ENCODE results near the gene PTPRN2.

Gene PTPRN2

GRCh38 chr7:158559356-158559755, 28.3 kb downstream of the PTPRN2 start:
- no peak overlapping the region for H3K4ac ChIP-seq (ENCODE audit: low read depth, low read length)
- no peaks in the 10 kb centered on the region for H3K36me3 ChIP-seq (ENCODE audit: control insufficient read depth, insufficient read depth, low read length)
- no peak overlapping the region for H2AK5ac ChIP-seq (ENCODE audit: low read length)
- no peak overlapping the region for H3K9ac ChIP-seq (ENCODE audit: low read length)
- no peaks in the 10 kb centered on the region for H3K79me2 ChIP-seq (ENCODE audit: control insufficient read depth, insufficient read depth, low read length)
- no peak overlapping the region for H2BK5ac ChIP-seq (ENCODE audit: low read length)
- no peak overlapping the region for H4K8ac ChIP-seq (ENCODE audit: low read depth, low read length)
- H3K4me3 ChIP-seq (ENCODE audit: low read length) = no peak overlapping the region
- H3K27me3 ChIP-seq (ENCODE audit: insufficient read depth, low read length, poor library complexity) = no peaks in the 10 kb centered on the region
- H3K4me2 ChIP-seq (ENCODE audit: low read length) = no peak overlapping the region
- no peak overlapping the region for H2BK15ac ChIP-seq (replicated peaks; ENCODE audit: low read depth)
- no peak overlapping the region for H3K27ac ChIP-seq (ENCODE audit: low read depth, low read length)
- no peaks in the 10 kb centered on the region for H3K4me1 ChIP-seq (ENCODE audit: control insufficient read depth, low read depth, low read length)
- H3K79me1 ChIP-seq (ENCODE audit: low read length) = no peaks in the 10 kb centered on the region
- no peak overlapping the region for H4K5ac ChIP-seq (ENCODE audit: low read length)
- no CpG with 5 or more reads among the region's 6 CpGs for WGBS (ENCODE audit: extremely low coverage, insufficient coverage, low lambda C conversion rate)
- no peak overlapping the region for H3K56ac ChIP-seq (ENCODE audit: low read length)
- DNase-seq = no peak
- no peak overlapping the region for H3K18ac ChIP-seq (ENCODE audit: low read length)
- H2BK120ac ChIP-seq (ENCODE audit: low read depth, low read length) = no peak overlapping the region
- H3K23ac ChIP-seq (ENCODE audit: low read length) = no peak overlapping the region

- no peaks in the 10 kb centered on the region for H3K36me3 ChIP-seq (ENCODE audit: control insufficient read depth, insufficient read depth, low read length)
- no peak overlapping the region for H3K56ac ChIP-seq (ENCODE audit: low read length)
- no peak overlapping the region for H4K8ac ChIP-seq (ENCODE audit: low read depth, low read length)
- no peak overlapping the region for H4K5ac ChIP-seq (ENCODE audit: low read length)
- H2BK15ac ChIP-seq (replicated peaks; ENCODE audit: low read depth) = no peak overlapping the region
- no peak overlapping the region for H3K23ac ChIP-seq (ENCODE audit: low read length)
- no peaks in the 10 kb centered on the region for H3K79me1 ChIP-seq (ENCODE audit: low read length)
- H3K79me2 ChIP-seq (ENCODE audit: control insufficient read depth, insufficient read depth, low read length) = no peaks in the 10 kb centered on the region
- H3K18ac ChIP-seq (ENCODE audit: low read length) = no peak overlapping the region
- no peak overlapping the region for H2BK120ac ChIP-seq (ENCODE audit: low read depth, low read length)
- no peak overlapping the region for H3K4me3 ChIP-seq (ENCODE audit: low read length)
- H3K9ac ChIP-seq (ENCODE audit: low read length) = no peak overlapping the region
- H2AK5ac ChIP-seq (ENCODE audit: low read length) = no peak overlapping the region
- H3K27me3 ChIP-seq (ENCODE audit: insufficient read depth, low read length, poor library complexity) = no peaks in the 10 kb centered on the region
- DNase-seq = no peak
- no peaks in the 10 kb centered on the region for H3K4me1 ChIP-seq (ENCODE audit: control insufficient read depth, low read depth, low read length)
- no peak overlapping the region for H3K27ac ChIP-seq (ENCODE audit: low read depth, low read length)
- H2BK5ac ChIP-seq (ENCODE audit: low read length) = no peak overlapping the region
- no peak overlapping the region for H3K4me2 ChIP-seq (ENCODE audit: low read length)
- no peak overlapping the region for H3K4ac ChIP-seq (ENCODE audit: low read depth, low read length)
- no CpG with 5 or more reads among the region's 3 CpGs for WGBS (ENCODE audit: extremely low coverage, insufficient coverage, low lambda C conversion rate)
These were observed 28.8 kb downstream of the PTPRN2 start for GRCh38 chr7:158558816-158559215.

GRCh38 chr7:158557441-158557755, 30.2 kb downstream of the PTPRN2 start:
- no CpG with 5 or more reads among the region's 9 CpGs for WGBS (ENCODE audit: extremely low coverage, insufficient coverage, low lambda C conversion rate)
- Histone ChIP-seq H3K4me2 (ENCODE audit: low read length) (no peak overlapping the region), H3K18ac (ENCODE audit: low read length) (no peak overlapping the region), H2BK15ac (replicated peaks; ENCODE audit: low read depth) (no peak overlapping the region), H3K23ac (ENCODE audit: low read length) (no peak overlapping the region), H3K4me1 (ENCODE audit: control insufficient read depth, low read depth, low read length) (no peaks in the 10 kb centered on the region), H3K79me1 (ENCODE audit: low read length) (no peaks in the 10 kb centered on the region), H3K4me3 (ENCODE audit: low read length) (no peak overlapping the region), H3K4ac (ENCODE audit: low read depth, low read length) (no peak overlapping the region), H3K36me3 (ENCODE audit: control insufficient read depth, insufficient read depth, low read length) (no peaks in the 10 kb centered on the region), H4K5ac (ENCODE audit: low read length) (no peak overlapping the region), H3K79me2 (ENCODE audit: control insufficient read depth, insufficient read depth, low read length) (no peaks in the 10 kb centered on the region), H2BK5ac (ENCODE audit: low read length) (no peak overlapping the region), H3K27me3 (ENCODE audit: insufficient read depth, low read length, poor library complexity) (no peaks in the 10 kb centered on the region), H2AK5ac (ENCODE audit: low read length) (no peak overlapping the region), H2BK120ac (ENCODE audit: low read depth, low read length) (no peak overlapping the region), H4K8ac (ENCODE audit: low read depth, low read length) (no peak overlapping the region), H3K27ac (ENCODE audit: low read depth, low read length) (no peak overlapping the region), H3K56ac (ENCODE audit: low read length) (no peak overlapping the region), H3K9ac (ENCODE audit: low read length) (no peak overlapping the region)
- DNase-seq = no peak

GRCh38 chr7:158556721-158557440, 30.7 kb downstream of the PTPRN2 start:
- no peak overlapping the region for H3K56ac ChIP-seq (ENCODE audit: low read length)
- no peak overlapping the region for H3K23ac ChIP-seq (ENCODE audit: low read length)
- H3K27me3 ChIP-seq (ENCODE audit: insufficient read depth, low read length, poor library complexity) = no peaks in the 10 kb centered on the region
- WGBS (ENCODE audit: extremely low coverage, insufficient coverage, low lambda C conversion rate) = no CpG with 5 or more reads among the region's 69 CpGs
- H3K79me1 ChIP-seq (ENCODE audit: low read length) = no peaks in the 10 kb centered on the region
- no peak overlapping the region for H4K5ac ChIP-seq (ENCODE audit: low read length)
- no peak overlapping the region for H2BK15ac ChIP-seq (replicated peaks; ENCODE audit: low read depth)
- H3K4ac ChIP-seq (ENCODE audit: low read depth, low read length) = no peak overlapping the region
- H3K4me1 ChIP-seq (ENCODE audit: control insufficient read depth, low read depth, low read length) = no peaks in the 10 kb centered on the region
- H3K36me3 ChIP-seq (ENCODE audit: control insufficient read depth, insufficient read depth, low read length) = no peaks in the 10 kb centered on the region
- H3K18ac ChIP-seq (ENCODE audit: low read length) = no peak overlapping the region
- no peak for DNase-seq
- no peaks in the 10 kb centered on the region for H3K79me2 ChIP-seq (ENCODE audit: control insufficient read depth, insufficient read depth, low read length)
- H3K4me3 ChIP-seq (ENCODE audit: low read length) = no peak overlapping the region
- H2BK5ac ChIP-seq (ENCODE audit: low read length) = no peak overlapping the region
- H3K9ac ChIP-seq (ENCODE audit: low read length) = no peak overlapping the region
- H3K4me2 ChIP-seq (ENCODE audit: low read length) = no peak overlapping the region
- no peak overlapping the region for H4K8ac ChIP-seq (ENCODE audit: low read depth, low read length)
- no peak overlapping the region for H2BK120ac ChIP-seq (ENCODE audit: low read depth, low read length)
- H3K27ac ChIP-seq (ENCODE audit: low read depth, low read length) = no peak overlapping the region
- no peak overlapping the region for H2AK5ac ChIP-seq (ENCODE audit: low read length)

- Histone ChIP-seq H2BK15ac (replicated peaks; ENCODE audit: low read depth) (no peak overlapping the region), H3K4me2 (ENCODE audit: low read length) (no peak overlapping the region), H3K23ac (ENCODE audit: low read length) (no peak overlapping the region), H3K18ac (ENCODE audit: low read length) (no peak overlapping the region), H3K27me3 (ENCODE audit: insufficient read depth, low read length, poor library complexity) (no peaks in the 10 kb centered on the region), H3K79me2 (ENCODE audit: control insufficient read depth, insufficient read depth, low read length) (no peaks in the 10 kb centered on the region), H3K4ac (ENCODE audit: low read depth, low read length) (no peak overlapping the region), H4K5ac (ENCODE audit: low read length) (no peak overlapping the region), H3K4me3 (ENCODE audit: low read length) (no peak overlapping the region), H3K4me1 (ENCODE audit: control insufficient read depth, low read depth, low read length) (no peaks in the 10 kb centered on the region), H2BK120ac (ENCODE audit: low read depth, low read length) (no peak overlapping the region), H2BK5ac (ENCODE audit: low read length) (no peak overlapping the region), H3K56ac (ENCODE audit: low read length) (no peak overlapping the region), H3K27ac (ENCODE audit: low read depth, low read length) (no peak overlapping the region), H3K9ac (ENCODE audit: low read length) (no peak overlapping the region), H2AK5ac (ENCODE audit: low read length) (no peak overlapping the region), H4K8ac (ENCODE audit: low read depth, low read length) (no peak overlapping the region), H3K36me3 (ENCODE audit: control insufficient read depth, insufficient read depth, low read length) (no peaks in the 10 kb centered on the region), H3K79me1 (ENCODE audit: low read length) (no peaks in the 10 kb centered on the region)
- DNase-seq = no peak
- no CpG with 5 or more reads among the region's 18 CpGs for WGBS (ENCODE audit: extremely low coverage, insufficient coverage, low lambda C conversion rate)
These were observed 32.5 kb downstream of the PTPRN2 start for GRCh38 chr7:158555034-158555520.

- Histone ChIP-seq H4K5ac (ENCODE audit: low read length) (no peak overlapping the region), H2BK120ac (ENCODE audit: low read depth, low read length) (no peak overlapping the region), H3K9ac (ENCODE audit: low read length) (no peak overlapping the region), H3K79me2 (ENCODE audit: control insufficient read depth, insufficient read depth, low read length) (no peaks in the 10 kb centered on the region), H3K56ac (ENCODE audit: low read length) (no peak overlapping the region), H3K4me1 (ENCODE audit: control insufficient read depth, low read depth, low read length) (no peaks in the 10 kb centered on the region), H3K79me1 (ENCODE audit: low read length) (no peaks in the 10 kb centered on the region), H3K18ac (ENCODE audit: low read length) (no peak overlapping the region), H3K4me3 (ENCODE audit: low read length) (no peak overlapping the region), H2BK15ac (replicated peaks; ENCODE audit: low read depth) (no peak overlapping the region), H3K27me3 (ENCODE audit: insufficient read depth, low read length, poor library complexity) (no peaks in the 10 kb centered on the region), H3K4ac (ENCODE audit: low read depth, low read length) (no peak overlapping the region), H4K8ac (ENCODE audit: low read depth, low read length) (no peak overlapping the region), H3K4me2 (ENCODE audit: low read length) (no peak overlapping the region), H2BK5ac (ENCODE audit: low read length) (no peak overlapping the region), H3K23ac (ENCODE audit: low read length) (no peak overlapping the region), H2AK5ac (ENCODE audit: low read length) (no peak overlapping the region), H3K36me3 (ENCODE audit: control insufficient read depth, insufficient read depth, low read length) (no peaks in the 10 kb centered on the region), H3K27ac (ENCODE audit: low read depth, low read length) (no peak overlapping the region)
- WGBS (ENCODE audit: extremely low coverage, insufficient coverage, low lambda C conversion rate) = no CpG with 5 or more reads among the region's 12 CpGs
- DNase-seq = no peak
These were observed 36.7 kb downstream of the PTPRN2 start for GRCh38 chr7:158550886-158551452.
